Gastroesophageal sphincter (tissue), 4 donors: Measurements from ENCODE around the gene ISLR2. TPM values are rescaled to one million over a fixed set of nuclear protein-coding genes. Genes with fewer than 3 reads are reported as not detected.
A peak's percentile ranks its signal among the peaks of the same experiment; 100 is the strongest.

Experiments used
- ATAC-seq: fragments of 150-250 bp; one replicate; pipeline ENCODE4 v1.9.1; 2016; ENCODE audit warnings: mild to moderate bottlenecking, moderate library complexity
- H3K27ac ChIP-seq, 4 donors: fragments of 200-600 bp; sonication (generic) in 3 of 4; 1 replicate in 3 of 4; 2 replicates in 1 of 4; pipeline ENCODE4 v1.5.1; 2016 to 2019
- H3K27me3 ChIP-seq: fragments of 200-600 bp; sonication (generic); one replicate; pipeline ENCODE4 v1.5.1; 2019
- H3K36me3 ChIP-seq, 2 donors: fragments of 200-600 bp; sonication (generic); one replicate each; pipeline ENCODE4 v1.5.1; 2019; ENCODE audit warnings: control low read depth in 1 of 2
- H3K4me1 ChIP-seq, 3 donors: fragments of 200-600 bp; sonication (generic); 1 replicate in 2 of 3; 2 replicates in 1 of 3; pipeline ENCODE4 v1.5.1; 2016 to 2019; ENCODE audit warnings: control low read depth in 2 of 3
- H3K4me3 ChIP-seq, 2 donors: fragments of 200-600 bp; sonication (generic); one replicate each; pipeline ENCODE4 v1.5.1; 2019; ENCODE audit warnings: mild to moderate bottlenecking in 1 of 2, moderate library complexity in 1 of 2
- H3K9me3 ChIP-seq, 3 donors: fragments of 200-600 bp; sonication (generic); one replicate each; pipeline ENCODE4 v1.5.1; 2017 to 2019; ENCODE audit warnings: control low read depth in 2 of 3
- EP300 ChIP-seq: sonication (generic); formaldehyde crosslinking; IDR thresholded peaks from one replicate; pipeline ENCODE4 v1.6.1; 2017; ENCODE audit warnings: antibody characterized with exemption, mild to moderate bottlenecking
- POLR2A ChIP-seq, 2 donors: fragments of 450-650 bp; IDR thresholded peaks; one replicate each; pipeline ENCODE4 v1.6.1; 2017; ENCODE audit warnings: antibody characterized with exemption in 2 of 2, mild to moderate bottlenecking in 2 of 2, moderate library complexity in 1 of 2
- POLR2AphosphoS5 ChIP-seq: sonication (generic); formaldehyde crosslinking; IDR thresholded peaks from one replicate; pipeline ENCODE4 v1.6.1; 2017; ENCODE audit warnings: antibody characterized with exemption
- WGBS, 2 donors: methylation state at CpG; one replicate each; pipeline ENCODE4 v1.1.5; 2018; ENCODE audit warnings: low coverage in 1 of 2; 5-methylcytosine and 5-hydroxymethylcytosine counted together
- total RNA-seq, 4 donors: library from RNA; depleted of rRNA; stranded (reverse); fragments of >200 nt; gene quantifications; one replicate each; pipeline ENCODE4 v1.1.0, GENCODE V29; 2016
- TF ChIP-seq, protein P1 (sequence below), 4 experiments: fragments of 200-600 bp in 2 of 4; fragments of 450-650 bp in 2 of 4; sonication (generic) in 1 of 4; IDR thresholded peaks; one replicate each; pipeline ENCODE4 v1.5.1; 2017 to 2019; ENCODE audit warnings: antibody characterized with exemption in 4 of 4, mild to moderate bottlenecking in 2 of 4, moderate library complexity in 2 of 4

ISLR2 gene
- total RNA-seq, 4 donors from 2014 or later, result 0.54 to 5.4 (median 1.5) TPM

DNA sequence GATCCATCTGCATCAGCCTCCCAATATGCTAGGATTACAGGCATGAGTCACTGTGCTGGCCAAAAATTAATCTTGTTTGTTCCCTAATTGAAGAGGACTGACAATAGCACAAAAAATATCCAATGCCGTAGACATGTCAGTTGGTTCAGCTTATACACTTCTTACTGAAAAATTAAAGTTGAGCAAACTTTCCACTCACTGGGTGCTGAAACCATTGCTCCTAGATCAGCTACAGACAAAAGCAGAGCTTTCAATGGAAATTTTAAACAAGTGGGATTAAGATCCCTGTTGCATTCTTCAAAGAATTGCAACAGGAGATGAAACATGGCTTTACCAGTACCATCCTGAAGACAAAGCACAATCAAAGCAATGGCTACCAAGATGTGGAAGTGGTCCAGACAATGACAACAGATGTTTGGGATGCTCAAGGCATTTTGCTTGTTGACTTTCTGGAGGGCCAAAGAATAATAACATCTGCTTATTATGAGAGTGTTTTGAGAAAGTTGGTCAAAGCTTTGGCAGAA, 16.0 kb downstream of the ISLR2 start:
- H3K4me1 ChIP-seq, result no peaks in the 10 kb centered on the region
- H3K4me3 ChIP-seq, result no peak overlapping the region
- H3K9me3 ChIP-seq, result peaks cover 0 to 13% (median 0%) of the 10 kb centered on the region in 3 donors
- H3K27ac ChIP-seq, result no peak overlapping the region
- TF ChIP-seq POLR2A (IDR thresholded peaks at IDR 0.05), result no peak
- TF ChIP-seq POLR2AphosphoS5, result no peak
- TF ChIP-seq, protein P1, sequence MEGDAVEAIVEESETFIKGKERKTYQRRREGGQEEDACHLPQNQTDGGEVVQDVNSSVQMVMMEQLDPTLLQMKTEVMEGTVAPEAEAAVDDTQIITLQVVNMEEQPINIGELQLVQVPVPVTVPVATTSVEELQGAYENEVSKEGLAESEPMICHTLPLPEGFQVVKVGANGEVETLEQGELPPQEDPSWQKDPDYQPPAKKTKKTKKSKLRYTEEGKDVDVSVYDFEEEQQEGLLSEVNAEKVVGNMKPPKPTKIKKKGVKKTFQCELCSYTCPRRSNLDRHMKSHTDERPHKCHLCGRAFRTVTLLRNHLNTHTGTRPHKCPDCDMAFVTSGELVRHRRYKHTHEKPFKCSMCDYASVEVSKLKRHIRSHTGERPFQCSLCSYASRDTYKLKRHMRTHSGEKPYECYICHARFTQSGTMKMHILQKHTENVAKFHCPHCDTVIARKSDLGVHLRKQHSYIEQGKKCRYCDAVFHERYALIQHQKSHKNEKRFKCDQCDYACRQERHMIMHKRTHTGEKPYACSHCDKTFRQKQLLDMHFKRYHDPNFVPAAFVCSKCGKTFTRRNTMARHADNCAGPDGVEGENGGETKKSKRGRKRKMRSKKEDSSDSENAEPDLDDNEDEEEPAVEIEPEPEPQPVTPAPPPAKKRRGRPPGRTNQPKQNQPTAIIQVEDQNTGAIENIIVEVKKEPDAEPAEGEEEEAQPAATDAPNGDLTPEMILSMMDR (IDR thresholded peaks at IDR 0.05), result no peak
- no peak for TF ChIP-seq EP300
- ATAC-seq, result no peak
- peaks cover 11% of the 10 kb centered on the region for H3K27me3 ChIP-seq
- whole genome bisulfite sequencing, 2 donors, result 88% methylated on average over 1 of the region's 1 CpG; no CpG with 5 or more reads in 1 of the 2 donors
- H3K36me3 ChIP-seq, result no peaks in the 10 kb centered on the region

DNA sequence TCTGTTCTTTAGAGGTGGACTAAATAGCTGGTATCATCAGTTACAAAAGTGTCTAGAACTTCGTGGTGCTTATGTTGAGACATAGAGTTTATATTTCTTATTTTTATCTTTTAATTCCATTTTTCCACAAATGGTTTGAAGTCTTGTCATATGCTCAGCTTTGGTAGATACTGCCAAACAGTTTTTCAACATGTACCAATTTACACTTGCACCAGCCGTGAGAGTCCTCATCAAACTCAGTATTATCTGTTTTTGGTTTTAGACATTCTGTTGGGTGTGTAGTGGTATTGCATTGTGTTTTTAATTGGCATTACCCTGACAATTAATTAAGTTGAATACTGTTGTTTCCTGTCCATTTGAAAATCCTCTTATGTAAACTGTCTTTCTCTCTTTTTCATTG, 16.7 kb downstream of the ISLR2 start:
- 59 to 73% methylated on average over 2 of the region's 2 CpGs for WGBS, 2 donors
- peaks cover 0 to 13% (median 0%) of the 10 kb centered on the region in 3 donors for H3K9me3 ChIP-seq
- ATAC-seq, result no peak
- no peak overlapping the region for H3K27ac ChIP-seq
- H3K27me3 ChIP-seq, result peaks cover 11% of the 10 kb centered on the region
- no peak overlapping the region for H3K4me3 ChIP-seq
- H3K4me1 ChIP-seq, result no peaks in the 10 kb centered on the region
- H3K36me3 ChIP-seq, result no peaks in the 10 kb centered on the region
- TF ChIP-seq EP300 (no peak), POLR2AphosphoS5 (no peak), POLR2A (IDR thresholded peaks at IDR 0.05) (no peak)
- TF ChIP-seq, protein P1 (IDR thresholded peaks at IDR 0.05), result no peak

DNA sequence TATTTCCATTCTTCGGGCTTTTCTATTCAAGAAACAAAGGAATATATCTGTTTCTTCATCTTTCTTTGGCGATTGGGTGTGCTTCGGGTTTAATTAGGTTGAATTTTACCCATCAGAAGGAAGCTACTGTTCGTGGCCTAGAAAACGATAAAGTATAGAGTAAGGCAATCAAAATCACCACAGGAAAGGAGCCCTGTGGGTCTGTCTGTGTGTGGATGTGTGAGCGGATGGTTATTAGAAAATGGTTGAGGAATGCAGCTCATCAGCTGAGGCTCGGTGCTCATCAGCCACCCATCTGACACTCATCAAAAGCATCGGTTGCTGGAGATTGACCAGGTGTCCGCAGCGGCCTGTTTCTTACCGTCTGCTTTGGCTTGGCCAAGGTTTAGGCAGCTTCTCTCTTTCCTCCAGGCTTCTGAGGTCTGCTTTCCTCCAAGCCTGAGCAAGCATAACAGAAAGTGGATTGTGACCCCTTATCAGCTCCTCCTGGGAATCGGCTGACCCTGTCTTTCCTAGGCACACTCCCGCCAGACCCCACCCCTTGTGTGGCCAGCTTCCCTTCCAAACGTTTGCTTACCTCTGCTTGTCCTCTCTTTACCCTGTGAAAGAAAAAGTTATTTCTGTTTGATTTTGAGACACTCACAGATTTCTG, 25.5 kb downstream of the ISLR2 start:
- H3K9me3 ChIP-seq, result no peaks in the 10 kb centered on the region
- peak overlapping the region in 3 of 4 donors; percentile 9 to 60 (median 40) for H3K27ac ChIP-seq
- H3K27me3 ChIP-seq, result no peaks in the 10 kb centered on the region
- H3K4me3 ChIP-seq, result no peak overlapping the region
- no peak for ATAC-seq
- H3K36me3 ChIP-seq, result no peaks in the 10 kb centered on the region
- 54 to 66% methylated on average over 12 to 13 of the region's 14 CpGs for WGBS, 2 donors
- H3K4me1 ChIP-seq, result peaks cover 0 to 41% (median 18%) of the 10 kb centered on the region in 3 donors
- TF ChIP-seq, protein P1 (IDR thresholded peaks at IDR 0.05), result no peak
- TF ChIP-seq POLR2AphosphoS5 (no peak), EP300 (no peak), POLR2A (IDR thresholded peaks at IDR 0.05) (no peak)

DNA sequence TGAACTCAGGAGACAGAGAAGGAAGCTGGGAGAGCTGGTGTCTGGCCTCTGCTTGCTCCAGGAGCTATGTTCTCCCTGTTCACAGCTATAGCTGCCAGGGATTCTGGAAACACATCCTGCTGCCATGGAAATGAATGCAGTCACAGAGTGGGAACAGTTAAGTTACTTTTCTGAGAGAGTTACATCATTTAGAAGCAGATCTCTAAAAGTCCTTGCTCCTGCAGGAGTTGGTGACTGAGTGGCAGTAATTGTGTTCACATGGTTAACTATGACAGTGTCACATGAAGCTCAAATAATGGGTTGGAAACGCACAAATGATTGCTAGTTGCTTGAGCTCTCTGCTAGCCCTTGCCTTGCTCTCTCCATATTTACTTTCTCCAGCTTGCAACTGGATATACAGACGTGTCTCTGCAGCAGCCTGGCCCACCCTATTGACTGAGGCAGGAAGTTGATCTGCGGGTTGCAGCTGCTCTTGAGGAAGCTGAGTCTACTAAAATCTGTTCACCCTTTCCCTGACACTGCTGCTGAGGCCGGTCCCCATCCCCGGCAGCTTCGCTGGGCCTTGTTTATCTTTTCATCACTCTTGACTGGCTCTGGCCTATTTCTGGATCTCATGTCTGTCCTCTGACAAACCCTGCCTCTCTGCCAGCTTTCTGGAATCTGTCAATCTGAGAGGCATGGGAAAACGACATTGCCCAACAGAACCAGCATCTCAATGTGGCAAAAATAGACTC, 26.5 kb downstream of the ISLR2 start:
- H3K4me3 ChIP-seq, result no peak overlapping the region
- peaks cover 0 to 41% (median 18%) of the 10 kb centered on the region in 3 donors for H3K4me1 ChIP-seq
- TF ChIP-seq POLR2AphosphoS5, result no peak
- no peak for TF ChIP-seq EP300
- TF ChIP-seq, protein P1 (IDR thresholded peaks at IDR 0.05), result no peak
- no peak for TF ChIP-seq POLR2A (IDR thresholded peaks at IDR 0.05)
- H3K27ac ChIP-seq, result peak overlapping the region in 3 of 4 donors; percentile 40 to 61 (median 60)
- peak; percentile 58 for ATAC-seq
- no peaks in the 10 kb centered on the region for H3K36me3 ChIP-seq
- H3K27me3 ChIP-seq, result no peaks in the 10 kb centered on the region
- WGBS, 2 donors, result 0 to 5% methylated on average over 4 to 6 of the region's 7 CpGs
- no peaks in the 10 kb centered on the region for H3K9me3 ChIP-seq
